Measurements from ENCODE around the gene CCDC57. TPM values are rescaled to one million over a fixed set of nuclear protein-coding genes. Genes with fewer than 3 reads are reported as not detected.
"Not testable (repeated sequence)": the region's sequence is repeated elsewhere in the genome, so short reads cannot be mapped to it uniquely, and the experiment has no call there.

CCDC57 gene
- total RNA-seq, 1 experiment from 2014 or later, result 14.6 TPM

DNA sequence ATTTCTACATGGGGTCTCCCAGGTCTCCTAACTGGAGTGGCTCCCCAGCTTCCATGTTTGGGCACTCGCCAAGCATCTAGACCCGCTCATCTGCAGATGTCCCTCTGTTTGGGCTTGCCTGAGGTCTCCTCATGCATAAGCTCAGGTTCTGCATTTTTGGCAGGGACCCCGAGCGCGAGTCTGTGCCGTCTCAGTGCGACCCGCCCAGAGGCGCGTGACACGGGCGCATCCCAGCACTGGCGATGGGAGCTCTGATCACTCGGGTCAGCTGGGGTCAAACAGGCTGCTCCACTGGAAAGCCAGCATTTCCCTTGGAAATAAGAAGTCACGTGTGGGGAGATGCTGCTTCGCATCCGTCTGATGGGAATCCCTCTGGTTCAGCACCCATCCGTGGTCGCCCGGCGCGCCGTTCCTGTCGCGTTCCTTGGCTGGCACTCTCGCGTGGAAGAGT lies 57.7 kb downstream of the CCDC57 start:
- no peak for DNase-seq (ENCODE audit: low spot score)

DNA sequence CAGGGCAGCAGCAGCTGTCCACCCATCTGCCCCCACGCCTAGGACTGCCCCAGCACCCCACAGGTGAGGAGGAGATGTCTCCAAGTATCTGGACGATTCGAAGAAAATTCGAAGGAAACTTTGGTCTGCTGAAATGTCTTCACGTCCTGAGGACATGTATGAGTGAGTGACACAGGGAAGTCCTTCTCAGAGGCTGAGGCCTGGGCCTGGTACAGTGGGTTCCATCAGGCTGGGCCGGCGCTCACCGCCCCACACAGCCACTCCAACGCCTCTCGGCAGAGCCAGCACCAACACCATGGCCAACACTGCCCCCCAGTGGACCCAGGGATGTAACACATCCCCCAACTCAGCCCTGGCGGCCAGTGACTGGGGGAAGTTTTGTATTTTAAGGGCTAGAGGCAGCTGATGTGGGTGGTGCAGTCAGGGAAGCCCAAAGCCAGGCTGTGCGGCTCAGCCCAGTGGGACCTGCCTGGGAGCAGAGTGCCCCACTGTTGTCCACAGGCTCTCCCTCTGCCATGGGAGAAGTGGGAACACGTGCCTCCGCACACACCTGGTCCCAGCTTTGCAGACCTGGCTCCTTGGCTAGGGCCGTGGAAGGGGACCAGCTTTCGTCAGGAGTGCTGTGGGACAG lies 58.8 kb downstream of the CCDC57 start:
- peak; percentile 48 for DNase-seq (ENCODE audit: low spot score)

DNA sequence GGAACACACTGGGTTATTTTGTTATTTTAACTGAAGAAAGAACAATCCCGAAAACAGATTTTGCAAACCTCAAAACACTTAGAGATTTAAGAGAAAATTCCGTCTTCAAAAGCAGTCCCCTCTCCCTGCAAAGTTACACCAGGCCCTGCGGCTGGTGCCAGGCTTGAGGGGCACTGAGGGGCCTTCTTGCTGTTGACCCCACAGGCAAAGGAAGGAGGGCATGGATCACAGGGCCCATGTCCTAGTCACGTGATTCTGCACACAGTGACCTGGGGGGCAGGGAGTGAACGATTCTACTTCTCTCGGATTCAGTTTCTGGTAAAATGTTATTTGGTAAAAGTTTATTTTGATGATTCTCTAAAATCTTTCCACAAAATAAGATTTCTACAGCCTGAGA lies 59.3 kb downstream of the CCDC57 start:
- DNase-seq (ENCODE audit: low spot score), result no peak

- no peak for DNase-seq (ENCODE audit: low spot score)
Measured at GRCh38 chr17:82152556-82153294, 59.9 kb downstream of the CCDC57 start.

GRCh38 chr17:82152114-82152513 lies 60.5 kb downstream of the CCDC57 start:
- DNase-seq (ENCODE audit: low spot score), result no peak

DNA sequence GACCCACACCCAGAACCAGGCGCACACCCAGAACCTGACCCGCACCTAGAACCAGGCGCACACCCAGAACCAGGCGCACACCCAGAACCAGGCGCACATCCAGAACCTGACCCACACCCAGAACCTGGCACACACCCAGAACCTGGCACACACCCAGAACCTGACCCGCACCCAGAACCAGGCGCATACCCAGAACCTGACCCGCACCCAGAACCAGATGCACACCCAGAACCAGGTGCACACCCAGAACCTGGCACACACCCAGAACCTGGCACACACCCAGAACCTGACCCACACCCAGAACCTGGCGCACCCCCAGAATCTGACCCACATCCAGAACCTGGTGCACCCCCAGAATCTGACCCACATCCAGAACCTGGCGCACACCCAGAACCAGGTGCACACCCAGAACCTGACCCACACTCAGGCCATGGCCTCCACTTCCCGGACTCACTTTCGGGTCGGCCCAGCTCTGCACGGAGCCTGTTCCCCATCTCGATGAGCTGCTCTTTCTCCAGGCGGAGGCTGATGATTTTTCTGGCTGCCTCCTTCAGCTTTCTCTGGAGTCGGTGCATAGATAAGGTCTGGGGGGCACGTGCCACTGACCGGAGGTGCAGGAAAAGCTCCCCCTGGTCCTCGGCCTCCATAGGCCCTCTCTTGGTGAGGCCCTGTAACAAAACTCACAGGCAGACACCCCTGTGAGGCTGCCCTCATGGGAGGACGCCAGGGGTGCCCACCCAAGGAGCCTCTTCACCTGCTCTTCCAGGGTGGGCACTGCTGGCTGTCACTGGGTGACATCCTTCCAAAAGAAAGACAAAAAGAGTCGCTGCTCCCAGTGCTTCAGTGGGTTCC lies 61.3 kb downstream of the CCDC57 start:
- no peak for DNase-seq (ENCODE audit: low spot score)

GRCh38 chr17:82149401-82150099 lies 63.1 kb downstream of the CCDC57 start:
- DNase-seq (ENCODE audit: low spot score), result peak; percentile 13

DNA sequence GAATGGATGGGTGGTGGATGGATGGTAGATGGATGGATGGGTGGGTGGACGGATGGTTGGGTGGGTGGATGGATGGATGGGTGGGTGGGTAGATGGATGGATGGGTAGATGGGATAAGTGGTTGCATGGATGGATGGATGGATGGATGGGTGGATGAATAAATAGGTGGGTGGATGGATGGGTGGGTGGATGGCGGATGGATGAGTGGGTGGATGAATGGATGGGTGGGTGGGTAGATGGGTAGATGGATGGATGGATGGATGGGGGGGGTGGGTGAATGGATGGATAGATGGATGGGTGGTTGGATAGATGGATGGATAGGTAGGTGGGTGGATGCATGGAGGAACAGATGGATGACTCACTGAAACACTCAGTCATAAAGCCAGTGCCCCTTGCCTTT lies 63.6 kb downstream of the CCDC57 start:
- DNase-seq (ENCODE audit: low spot score), result no peak

DNA sequence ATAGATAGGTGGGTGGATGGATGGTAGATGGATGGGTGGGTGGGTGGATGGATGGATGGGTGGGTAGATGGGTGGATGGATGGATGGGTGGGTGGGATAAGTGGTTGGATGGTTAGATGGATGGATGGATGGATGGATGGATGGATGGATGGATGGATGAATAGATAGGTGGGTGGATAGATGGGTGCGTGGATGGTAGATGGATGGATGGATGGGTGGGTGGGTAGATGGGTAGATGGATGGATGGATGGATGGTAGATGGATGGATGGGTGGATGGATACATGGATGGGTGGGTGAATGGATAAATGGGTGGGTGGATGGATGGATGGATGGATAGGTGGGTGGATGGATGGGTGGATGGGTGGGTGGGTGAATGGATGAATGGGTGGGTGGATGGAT lies 64.6 kb downstream of the CCDC57 start:
- DNase-seq (ENCODE audit: low spot score), result no peak

- no peak for DNase-seq (ENCODE audit: low spot score)
Measured at GRCh38 chr17:82146663-82147654, 65.7 kb downstream of the CCDC57 start.

- no peak for DNase-seq (ENCODE audit: low spot score)
Measured at GRCh38 chr17:82145550-82146155, 67.0 kb downstream of the CCDC57 start.

- no peak for DNase-seq (ENCODE audit: low spot score)
Measured at GRCh38 chr17:82143333-82143732, 69.3 kb downstream of the CCDC57 start.

- DNase-seq (ENCODE audit: low spot score), result not testable (repeated sequence)
Measured at GRCh38 chr17:82139961-82140360, 72.7 kb downstream of the CCDC57 start.

GRCh38 chr17:82138511-82138992 lies 74.1 kb downstream of the CCDC57 start:
- DNase-seq (ENCODE audit: low spot score), result no peak

DNA sequence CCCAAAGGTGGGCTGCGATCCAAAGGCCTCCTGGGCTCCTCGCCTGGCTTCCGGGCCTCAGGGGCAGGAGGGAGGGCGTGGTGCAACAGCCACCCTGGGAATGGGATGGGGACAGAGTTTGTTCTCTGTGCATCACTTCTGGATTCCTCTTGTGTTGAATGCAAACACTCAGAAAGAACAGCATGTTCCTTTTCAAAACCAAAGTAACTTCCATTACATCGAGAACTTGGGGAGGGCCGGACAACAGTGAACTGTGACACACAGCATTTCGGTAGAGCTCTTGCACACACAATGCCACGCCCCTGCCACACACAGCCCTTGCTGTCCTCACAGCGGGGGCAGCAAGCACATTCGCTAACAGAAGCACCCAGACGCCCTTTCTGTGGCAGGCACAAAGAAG lies 78.5 kb downstream of the CCDC57 start:
- no peak for DNase-seq (ENCODE audit: low spot score)

DNA sequence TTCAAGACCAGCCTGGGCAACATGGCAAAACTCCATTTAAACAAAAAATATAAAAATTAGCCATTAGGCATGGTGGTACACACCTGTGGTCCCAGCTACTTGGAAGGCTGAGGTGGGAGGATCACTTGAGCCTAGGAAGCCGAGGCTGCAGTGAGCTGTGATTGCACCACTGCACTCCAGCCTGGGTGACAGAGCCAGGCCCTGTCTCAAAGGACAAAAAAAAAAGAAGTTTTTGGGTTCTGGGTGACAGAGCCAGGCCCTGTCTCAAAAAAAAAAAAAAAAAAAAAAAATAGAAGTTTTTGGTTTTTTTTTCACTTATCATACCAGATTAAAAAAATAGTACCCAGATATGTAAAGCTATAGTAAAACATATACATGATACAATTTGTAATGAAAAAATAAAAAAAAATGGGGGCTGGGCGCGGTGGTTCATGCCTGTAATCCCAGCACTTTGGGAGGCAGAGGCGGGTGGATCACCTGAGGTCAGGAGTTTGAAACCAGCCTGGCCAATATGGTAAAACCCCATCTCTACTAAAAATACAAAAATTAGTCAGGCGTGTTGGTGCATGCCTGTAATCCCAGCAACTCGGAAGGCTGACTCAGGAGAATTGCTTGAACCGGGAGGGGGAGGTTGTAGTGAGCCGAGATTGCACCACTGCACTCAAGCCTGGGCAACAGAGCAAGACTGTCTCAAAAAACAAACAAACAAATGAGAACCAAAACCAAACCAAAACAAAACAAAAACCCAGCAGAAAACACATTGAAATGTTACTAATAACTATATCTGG lies 79.3 kb downstream of the CCDC57 start:
- DNase-seq (ENCODE audit: low spot score), result peak; percentile 25

- no peak for DNase-seq (ENCODE audit: low spot score)
Measured at GRCh38 chr17:82129095-82129494, 83.5 kb downstream of the CCDC57 start.

GRCh38 chr17:82128287-82128686 lies 84.4 kb downstream of the CCDC57 start:
- no peak for DNase-seq (ENCODE audit: low spot score)

GRCh38 chr17:82127704-82128103 lies 84.9 kb downstream of the CCDC57 start:
- DNase-seq (ENCODE audit: low spot score), result no peak

DNA sequence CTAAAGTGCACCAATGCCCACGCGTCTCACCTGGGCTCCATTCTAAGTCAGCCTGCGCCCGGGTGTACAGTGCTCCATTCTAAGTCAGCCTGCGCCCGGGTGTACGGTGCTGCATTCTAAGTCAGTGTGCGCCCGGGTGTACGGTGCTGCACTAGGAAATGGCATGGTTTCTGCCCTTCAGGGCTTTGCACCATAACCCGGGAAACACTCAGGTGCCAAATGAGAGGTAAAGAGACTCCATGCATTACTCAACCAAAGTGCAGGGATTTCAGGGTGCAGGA lies 85.4 kb downstream of the CCDC57 start:
- no peak for DNase-seq (ENCODE audit: low spot score)
